Right lobe of liver (tissue), 6 donors: ENCODE measurements around the gene SLC4A4. TPM values are rescaled to one million over a fixed set of nuclear protein-coding genes. Genes with fewer than 3 reads are reported as not detected.
A peak's percentile ranks its signal among the peaks of the same experiment; 100 is the strongest.

ENCODE experiments used
- ATAC-seq, 4 donors: fragments of 200-7000 bp; cut with Tn5 transposase; one replicate each; pipeline ENCODE4 v1.9.1; 2020; ENCODE audit warnings: mild to moderate bottlenecking in 4 of 4, moderate library complexity in 4 of 4
- DNase-seq, 3 donors: peaks; one replicate each; pipeline ENCODE4 v3.0.0-alpha.2; 2020
- H3K27ac ChIP-seq, 3 donors: fragments of 200-600 bp; one replicate each; pipeline ENCODE4 v1.8.0; 2022
- H3K27me3 ChIP-seq, 2 donors: fragments of 200-600 bp; one replicate each; pipeline ENCODE4 v1.8.0; 2022
- H3K36me3 ChIP-seq, 4 donors: fragments of 200-600 bp; sonication (generic) in 1 of 4; one replicate each; pipeline versions ENCODE4 v1.5.1 to v1.8.0; 2017 to 2022; ENCODE audit warnings: control low read depth in 1 of 4
- H3K4me1 ChIP-seq, 4 donors: fragments of 200-600 bp; sonication (generic) in 1 of 4; one replicate each; pipeline versions ENCODE4 v1.5.1 to v1.8.0; 2017 to 2022; ENCODE audit warnings: control low read depth in 1 of 4
- H3K4me3 ChIP-seq, 3 donors: fragments of 200-600 bp; one replicate each; pipeline ENCODE4 v1.8.0; 2022
- H3K9me3 ChIP-seq, 4 donors: fragments of 200-600 bp; sonication (generic) in 1 of 4; one replicate each; pipeline versions ENCODE4 v1.5.1 to v1.8.0; 2017 to 2022; ENCODE audit warnings: control low read depth in 1 of 4
- CTCF ChIP-seq, 4 donors: fragments of 200-600 bp in 3 of 4; fragments of 450-650 bp in 1 of 4; IDR thresholded peaks; one replicate each; pipeline versions ENCODE4 v1.5.1 to v1.8.0; 2016 to 2022; ENCODE audit warnings: antibody characterized with exemption in 4 of 4, mild to moderate bottlenecking in 2 of 4
- POLR2A ChIP-seq: fragments of 450-650 bp; IDR thresholded peaks from one replicate; pipeline ENCODE4 v1.6.1; 2017; ENCODE audit warnings: antibody characterized with exemption, mild to moderate bottlenecking
- WGBS: methylation state at CpG from one replicate; pipeline ENCODE4 v1.1.6; 2018; ENCODE audit warnings: low coverage, low lambda C conversion rate; ENCODE audit not compliant: insufficient coverage; ENCODE audit errors: missing lambda C conversion rate; 5-methylcytosine and 5-hydroxymethylcytosine counted together
- intact Hi-C, 2 donors: fragments of 100-400 bp; cut with DNase I; formaldehyde crosslinking; loops; one replicate each; pipeline versions ENCODE4 v1.11.2 to v1.14.1; 2022
- total RNA-seq, 6 experiments: library from RNA; depleted of rRNA in 2 of 6; stranded (reverse); fragments of >200 nt in 2 of 6; fragmentation: NEBNext Ultra II Directional in 3 of 6; extraction: Animal tissue kit (Norgen Biotek cat#: 25700) in 3 of 6; gene quantifications; one replicate each; pipeline versions ENCODE4 v1.1.0 to v1.2.4, GENCODE V29; 2016 to 2023
- donor health status: DM: no; HTN: yes; CAD: no.
- donor health status: DM: no; HTN: no; CAD: no.
- donor health status: DM: no; HTN: no; CAD: no.
- donor health status: DM: no; HTN: yes; CAD: no.
- donor health status: DM: no; HTN: yes; CAD: no.

Gene SLC4A4
- total RNA-seq, 6 experiments from 2014 or later = 16.5 to 28.7 (median 24.4) TPM

GRCh38 chr4:71609167-71609566 is 270.3 kb downstream of the SLC4A4 start:
- intact Hi-C loops = no loop called here
- DNase-seq (no peak), ATAC-seq (no peak)
- no peaks in the 10 kb centered on the region for H3K36me3 ChIP-seq
- H3K4me1 ChIP-seq = peaks cover 0 to 5% (median 0%) of the 10 kb centered on the region in 4 donors
- H3K27ac ChIP-seq = no peak overlapping the region
- no peak for TF ChIP-seq CTCF (IDR thresholded peaks at IDR 0.05)
- no peak for TF ChIP-seq POLR2A
- no peak overlapping the region for H3K4me3 ChIP-seq
- WGBS = 91% methylated on average over 2 of the region's 2 CpGs
- no peaks in the 10 kb centered on the region for H3K9me3 ChIP-seq
- H3K27me3 ChIP-seq = no peaks in the 10 kb centered on the region

- intact Hi-C loops = no loop called here
- Histone ChIP-seq H3K27me3 (no peaks in the 10 kb centered on the region), H3K4me1 (peaks cover 0 to 5% (median 0%) of the 10 kb centered on the region in 4 donors), H3K36me3 (no peaks in the 10 kb centered on the region), H3K4me3 (no peak overlapping the region), H3K9me3 (no peaks in the 10 kb centered on the region), H3K27ac (no peak overlapping the region)
- no peak for ATAC-seq
- TF ChIP-seq CTCF (IDR thresholded peaks at IDR 0.05) (no peak), POLR2A (no peak)
- no peak for DNase-seq
These were observed 270.8 kb downstream of the SLC4A4 start for GRCh38 chr4:71609651-71610050.

- ATAC-seq (no peak), DNase-seq (no peak)
- Histone ChIP-seq H3K27me3 (no peaks in the 10 kb centered on the region), H3K36me3 (no peaks in the 10 kb centered on the region), H3K4me1 (peaks cover 0 to 11% (median 0%) of the 10 kb centered on the region in 4 donors), H3K4me3 (no peak overlapping the region), H3K27ac (no peak overlapping the region), H3K9me3 (no peaks in the 10 kb centered on the region)
- intact Hi-C loops = no loop called here
- TF ChIP-seq POLR2A = no peak
- no peak for TF ChIP-seq CTCF (IDR thresholded peaks at IDR 0.05)
- 50% methylated on average over 1 of the region's 2 CpGs for WGBS
These were observed 275.8 kb downstream of the SLC4A4 start for GRCh38 chr4:71614621-71615020.

- Histone ChIP-seq H3K4me1 (peaks cover 0 to 11% (median 0%) of the 10 kb centered on the region in 4 donors), H3K4me3 (no peak overlapping the region), H3K27ac (no peak overlapping the region), H3K36me3 (no peaks in the 10 kb centered on the region), H3K27me3 (no peaks in the 10 kb centered on the region), H3K9me3 (no peaks in the 10 kb centered on the region)
- peak in 1 of 3 donors; percentile 24 for DNase-seq
- 69% methylated on average over 2 of the region's 3 CpGs for WGBS
- peak; percentile 8 to 15 (median 12) for TF ChIP-seq CTCF (IDR thresholded peaks at IDR 0.05)
- TF ChIP-seq POLR2A = no peak
- ATAC-seq = peak in 3 of 4 donors; percentile 38 to 69 (median 67)
- intact Hi-C loops = no loop called here
These were observed 277.5 kb downstream of the SLC4A4 start for GRCh38 chr4:71616168-71616811.
